AG04449 (cell line): ENCODE measurements around the gene PRRT4.

Source experiments
- CTCF ChIA-PET: fragments of 350-600 bp; formaldehyde crosslinking; extraction: SDS; loops from one replicate; lab custom pipeline; 2021; ENCODE audit warnings: antibody characterized with exemption; lab: Yijun Ruan, JAX
- POLR2A ChIA-PET: fragments of 400-600, 350-600 bp; formaldehyde crosslinking; extraction: SDS; loops from one replicate; lab custom pipeline; 2020; ENCODE audit warnings: antibody characterized with exemption, inconsistent platforms; lab: Yijun Ruan, JAX
- DNase-seq: peaks from one replicate; pipeline ENCODE4 v3.0.0-alpha.2; 2010; ENCODE audit warnings: low read depth, low spot score
- H3K4me3 ChIP-seq: 2 replicates; pipeline ENCODE4 v1.5.1; 2011; ENCODE audit warnings: low read depth, mild to moderate bottlenecking, control low read depth, low read length
- TF ChIP-seq, protein P1 (sequence below): IDR thresholded peaks from one replicate; pipeline ENCODE4 v1.5.1; 2011; ENCODE audit warnings: mild to moderate bottlenecking, moderate library complexity, low read length, control low read depth, inconsistent platforms; ENCODE audit not compliant: insufficient read depth; ENCODE audit errors: missing control alignments

PRRT4 gene

GRCh38 chr7:128309976-128310375 is 51.5 kb downstream of the PRRT4 start:
- ChIA-PET CTCF (interaction anchor here (0.9 to 4.7 kb wide), 2 partner anchors 12 to 18 kb away, joined by 3 to 22 read pairs; no protein-coding TSS in a partner anchor), POLR2A (no interaction called here)
- TF ChIP-seq, protein P1, sequence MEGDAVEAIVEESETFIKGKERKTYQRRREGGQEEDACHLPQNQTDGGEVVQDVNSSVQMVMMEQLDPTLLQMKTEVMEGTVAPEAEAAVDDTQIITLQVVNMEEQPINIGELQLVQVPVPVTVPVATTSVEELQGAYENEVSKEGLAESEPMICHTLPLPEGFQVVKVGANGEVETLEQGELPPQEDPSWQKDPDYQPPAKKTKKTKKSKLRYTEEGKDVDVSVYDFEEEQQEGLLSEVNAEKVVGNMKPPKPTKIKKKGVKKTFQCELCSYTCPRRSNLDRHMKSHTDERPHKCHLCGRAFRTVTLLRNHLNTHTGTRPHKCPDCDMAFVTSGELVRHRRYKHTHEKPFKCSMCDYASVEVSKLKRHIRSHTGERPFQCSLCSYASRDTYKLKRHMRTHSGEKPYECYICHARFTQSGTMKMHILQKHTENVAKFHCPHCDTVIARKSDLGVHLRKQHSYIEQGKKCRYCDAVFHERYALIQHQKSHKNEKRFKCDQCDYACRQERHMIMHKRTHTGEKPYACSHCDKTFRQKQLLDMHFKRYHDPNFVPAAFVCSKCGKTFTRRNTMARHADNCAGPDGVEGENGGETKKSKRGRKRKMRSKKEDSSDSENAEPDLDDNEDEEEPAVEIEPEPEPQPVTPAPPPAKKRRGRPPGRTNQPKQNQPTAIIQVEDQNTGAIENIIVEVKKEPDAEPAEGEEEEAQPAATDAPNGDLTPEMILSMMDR: no peak

DNA sequence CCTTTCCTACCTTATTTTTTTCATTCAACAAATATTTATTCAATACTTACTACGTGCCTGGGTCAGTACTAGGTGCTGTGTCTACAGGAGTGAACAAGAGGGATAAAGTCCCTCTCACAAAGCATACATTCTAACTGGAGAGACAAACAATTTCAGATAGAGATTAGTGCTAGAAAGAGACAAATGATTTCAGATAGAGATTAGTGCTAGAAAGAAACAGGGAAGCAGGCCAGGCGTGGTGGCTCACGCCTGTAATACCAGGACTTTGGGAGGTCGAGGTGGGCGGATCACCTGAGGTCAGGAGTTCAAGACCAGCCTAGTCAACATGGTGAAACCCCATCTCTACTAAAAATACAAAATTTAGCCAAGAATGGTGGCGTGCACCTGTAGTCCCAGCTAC is 52.4 kb downstream of the PRRT4 start:
- TF ChIP-seq, protein P1: no peak
- CTCF ChIA-PET: interaction anchor here (0.5 to 0.9 kb wide), 2 partner anchors 19 to 961 kb away, joined by 3 read pairs; no protein-coding TSS in a partner anchor
- H3K4me3 ChIP-seq: no peak overlapping the region
- no peak for DNase-seq
- POLR2A ChIA-PET: no interaction called here

More at GRCh38 chr7:128309976-128310375, 51.5 kb downstream of the PRRT4 start:
- H3K4me3 ChIP-seq: no peak overlapping the region
- DNase-seq: no peak

DNA sequence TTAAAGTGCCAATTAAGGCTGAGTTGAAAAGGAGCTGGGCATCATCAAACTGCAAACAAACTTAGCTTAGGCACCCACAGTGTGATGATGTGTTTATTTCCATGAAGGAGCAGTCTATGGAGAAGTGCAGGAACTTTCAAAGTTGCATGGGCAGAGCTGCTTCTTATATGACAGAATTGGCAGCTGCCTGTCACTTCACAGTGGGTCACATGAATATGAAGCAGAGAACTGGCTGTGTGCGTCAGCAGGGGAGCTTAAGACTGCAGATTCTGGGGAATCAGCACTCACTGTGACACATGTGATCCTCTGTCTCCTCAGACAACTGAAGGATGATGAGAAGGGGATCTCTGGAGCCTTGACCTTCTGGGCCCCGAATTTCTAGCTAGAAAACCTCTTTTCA is 54.4 kb downstream of the PRRT4 start:
- POLR2A ChIA-PET: no interaction called here
- TF ChIP-seq, protein P1: no peak
- DNase-seq: no peak
- H3K4me3 ChIP-seq: no peak overlapping the region
- CTCF ChIA-PET: interaction anchor here (1.1 kb wide), 1 partner anchor 14 kb away, joined by 5 read pairs; no protein-coding TSS in a partner anchor

GRCh38 chr7:128304212-128304611 is 57.3 kb downstream of the PRRT4 start:
- TF ChIP-seq, protein P1: no peak
- H3K4me3 ChIP-seq: no peak overlapping the region
- DNase-seq: no peak
- CTCF ChIA-PET: no interaction called here
- POLR2A ChIA-PET: no interaction called here

DNA sequence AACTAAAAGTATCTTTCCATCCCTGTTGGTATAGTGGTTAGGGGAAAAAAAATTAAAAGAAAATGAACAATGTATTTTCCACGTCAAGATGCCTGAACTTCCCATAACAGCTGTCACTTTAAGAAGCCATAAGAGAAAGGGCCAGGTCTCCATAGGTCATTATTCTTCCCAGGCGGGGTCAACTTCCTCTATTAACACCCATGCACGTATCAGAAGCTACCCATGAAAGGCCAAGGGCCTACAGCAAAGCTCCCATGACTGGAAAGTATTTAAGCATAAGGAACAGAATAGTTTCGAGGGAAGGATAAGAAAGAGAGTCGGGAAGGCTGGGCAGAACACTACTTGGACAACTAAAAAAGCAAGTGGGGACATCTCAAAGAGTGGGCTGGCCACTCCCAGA is 57.8 kb downstream of the PRRT4 start:
- CTCF ChIA-PET: interaction anchor here (1.2 to 3.0 kb wide), 2 partner anchors 18 to 19 kb away, joined by 3 to 8 read pairs; no protein-coding TSS in a partner anchor
- no peak for DNase-seq
- H3K4me3 ChIP-seq: no peak overlapping the region
- TF ChIP-seq, protein P1: no peak
- POLR2A ChIA-PET: no interaction called here

- no peak for DNase-seq
- no peak overlapping the region for H3K4me3 ChIP-seq
- ChIA-PET CTCF (interaction anchor here (1.2 to 3.0 kb wide), 3 partner anchors 8 to 20 kb away, joined by 3 to 8 read pairs (median 4); no protein-coding TSS in a partner anchor), POLR2A (interaction anchor here (0.6 kb wide), 1 partner anchor 26 kb away, joined by 3 read pairs; no protein-coding TSS in a partner anchor)
- TF ChIP-seq, protein P1: no peak
Observed at GRCh38 chr7:128303133-128303532, 58.4 kb downstream of the PRRT4 start.
